Measurements from ENCODE around the gene CAPSL. TPM values are rescaled to one million over a fixed set of nuclear protein-coding genes. Genes with fewer than 3 reads are reported as not detected.

CAPSL gene
- total and polyA plus RNA-seq, 2 of the 8 experiments (the other 6 are each of a cell fraction or from before 2014, with no cell fraction given) = not detected

GRCh38 chr5:35879096-35879495, 59.3 kb downstream of the CAPSL start (continued):
- TF ChIP-seq, protein P1, sequence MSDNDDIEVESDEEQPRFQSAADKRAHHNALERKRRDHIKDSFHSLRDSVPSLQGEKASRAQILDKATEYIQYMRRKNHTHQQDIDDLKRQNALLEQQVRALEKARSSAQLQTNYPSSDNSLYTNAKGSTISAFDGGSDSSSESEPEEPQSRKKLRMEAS (IDR thresholded peaks at IDR 0.05) = no peak
- TF ChIP-seq SAP30 (IDR thresholded peaks at IDR 0.05; ENCODE audit: insufficient read depth, insufficient replicate concordance, low read length) (no peak), POLR2A (IDR thresholded peaks at IDR 0.05; ENCODE audit: control extremely low read depth in 1 of 2, low read depth in 2 of 2, low read length in 2 of 2) (no peak), ASH2L (IDR thresholded peaks at IDR 0.05; ENCODE audit: low read length) (no peak), GTF2F1 (IDR thresholded peaks at IDR 0.05; ENCODE audit: borderline replicate concordance, low read depth, low read length) (no peak), RFX5 (IDR thresholded peaks at IDR 0.05; ENCODE audit: borderline replicate concordance, low read depth, low read length) (no peak), FOSL1 (IDR thresholded peaks at IDR 0.05; ENCODE audit: insufficient read depth, low read depth, low read length) (no peak), TBP (IDR thresholded peaks at IDR 0.05; ENCODE audit: low read depth, low read length) (no peak)
- TF ChIP-seq, protein P2, sequence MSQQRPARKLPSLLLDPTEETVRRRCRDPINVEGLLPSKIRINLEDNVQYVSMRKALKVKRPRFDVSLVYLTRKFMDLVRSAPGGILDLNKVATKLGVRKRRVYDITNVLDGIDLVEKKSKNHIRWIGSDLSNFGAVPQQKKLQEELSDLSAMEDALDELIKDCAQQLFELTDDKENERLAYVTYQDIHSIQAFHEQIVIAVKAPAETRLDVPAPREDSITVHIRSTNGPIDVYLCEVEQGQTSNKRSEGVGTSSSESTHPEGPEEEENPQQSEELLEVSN (IDR thresholded peaks at IDR 0.05) = no peak
